Loucy (cell line): Measurements from ENCODE around the gene FNTB.

Experiments
- H2AFZ ChIP-seq: fragments of 200-600 bp; sonication (generic); 2 replicates; pipeline ENCODE4 v1.6.0; 2016; ENCODE audit warnings: antibody characterized with exemption, mild to moderate bottlenecking, low read length, moderate library complexity
- H3F3A ChIP-seq: fragments of 200-600 bp; 2 replicates; pipeline ENCODE4 v1.6.0; 2016; ENCODE audit warnings: antibody characterized with exemption, low read depth, mild to moderate bottlenecking
- H3K27me3 ChIP-seq: fragments of 200-600 bp; sonication (generic); 2 replicates; pipeline ENCODE4 v1.6.1; 2014; ENCODE audit warnings: low read length, mild to moderate bottlenecking; ENCODE audit not compliant: insufficient read depth, poor library complexity, severe bottlenecking
- H3K36me3 ChIP-seq: fragments of 200-600 bp; sonication (generic); 2 replicates; pipeline ENCODE4 v1.6.1; 2016; ENCODE audit warnings: low read length; ENCODE audit not compliant: insufficient read depth
- H3K4me1 ChIP-seq: fragments of 200-600 bp; sonication (generic); 2 replicates; pipeline ENCODE4 v1.5.1; 2014; ENCODE audit warnings: low read length, mild to moderate bottlenecking; ENCODE audit not compliant: insufficient read depth, poor library complexity, severe bottlenecking
- H3K4me2 ChIP-seq: fragments of 200-600 bp; sonication (generic); 2 replicates; pipeline ENCODE4 v1.6.0; 2014; ENCODE audit warnings: antibody characterized with exemption, low read length, low read depth, mild to moderate bottlenecking; ENCODE audit not compliant: poor library complexity, severe bottlenecking
- H3K4me3 ChIP-seq: fragments of 200-600 bp; sonication (generic); 2 replicates; pipeline ENCODE4 v1.5.1; 2014; ENCODE audit warnings: low read length, mild to moderate bottlenecking, mixed read lengths; ENCODE audit not compliant: poor library complexity, severe bottlenecking
- H3K79me2 ChIP-seq: fragments of 200-600 bp; sonication (generic); 2 replicates; pipeline ENCODE4 v1.6.1; 2014; ENCODE audit warnings: low read length; ENCODE audit not compliant: insufficient read depth
- H3K9ac ChIP-seq: fragments of 200-600 bp; sonication (generic); 2 replicates; pipeline ENCODE4 v1.6.0; 2014; ENCODE audit warnings: mild to moderate bottlenecking, low read depth, low read length, moderate library complexity; ENCODE audit not compliant: poor library complexity, severe bottlenecking
- H3K9me2 ChIP-seq: fragments of 200-600 bp; sonication (generic); replicated peaks from 2 replicates; pipeline ENCODE4 v1.6.1; 2016; ENCODE audit warnings: low read depth, low read length, mixed read lengths
- H3K9me3 ChIP-seq: fragments of 200-600 bp; sonication (generic); 2 replicates; pipeline ENCODE4 v1.6.1; 2014; ENCODE audit warnings: mild to moderate bottlenecking, antibody characterized with exemption, low read length, low read depth; ENCODE audit not compliant: insufficient read depth
- H4K20me1 ChIP-seq: fragments of 200-600 bp; sonication (generic); 2 replicates; pipeline ENCODE4 v1.6.0; 2014; ENCODE audit warnings: antibody characterized with exemption, low read length, mild to moderate bottlenecking; ENCODE audit not compliant: insufficient read depth, poor library complexity, severe bottlenecking
- EZH2phosphoT487 ChIP-seq: fragments of 200-600 bp; IDR thresholded peaks from 2 replicates; pipeline ENCODE4 v1.6.1; 2018; ENCODE audit warnings: antibody characterized with exemption, mild to moderate bottlenecking, moderate library complexity, borderline replicate concordance
- TF ChIP-seq, protein P1 (sequence below): fragments of 200-600 bp; sonication (generic); conservative IDR thresholded peaks from 2 replicates; pipeline ENCODE4 v1.5.1; 2014; ENCODE audit warnings: mild to moderate bottlenecking, antibody characterized with exemption, low read length

FNTB gene

DNA sequence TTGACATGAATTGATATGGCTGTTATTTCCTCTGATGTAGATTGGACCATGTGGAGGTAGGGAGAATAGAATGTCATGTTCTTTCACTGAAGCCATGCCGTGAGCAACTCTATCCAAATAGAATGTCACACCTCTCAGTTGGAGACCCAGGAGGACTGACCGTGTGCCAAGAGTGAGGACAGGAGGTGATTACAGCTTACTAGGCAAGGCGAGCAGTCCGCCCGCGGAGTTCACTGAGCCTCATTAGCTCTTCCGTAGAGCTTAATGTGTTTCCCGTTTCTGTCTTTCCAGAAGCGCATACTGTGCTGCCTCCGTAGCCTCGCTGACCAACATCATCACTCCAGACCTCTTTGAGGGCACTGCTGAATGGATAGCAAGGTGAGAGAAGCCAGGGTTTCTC, 45.6 kb downstream of the FNTB start:
- H3K4me1 ChIP-seq = no peaks in the 10 kb centered on the region
- no peaks in the 10 kb centered on the region for H3K9me2 ChIP-seq
- H3K4me3 ChIP-seq = no peak overlapping the region
- no peak overlapping the region for H2AFZ ChIP-seq
- no peak overlapping the region for H3K4me2 ChIP-seq
- H3K27me3 ChIP-seq = no peaks in the 10 kb centered on the region
- TF ChIP-seq, protein P1, sequence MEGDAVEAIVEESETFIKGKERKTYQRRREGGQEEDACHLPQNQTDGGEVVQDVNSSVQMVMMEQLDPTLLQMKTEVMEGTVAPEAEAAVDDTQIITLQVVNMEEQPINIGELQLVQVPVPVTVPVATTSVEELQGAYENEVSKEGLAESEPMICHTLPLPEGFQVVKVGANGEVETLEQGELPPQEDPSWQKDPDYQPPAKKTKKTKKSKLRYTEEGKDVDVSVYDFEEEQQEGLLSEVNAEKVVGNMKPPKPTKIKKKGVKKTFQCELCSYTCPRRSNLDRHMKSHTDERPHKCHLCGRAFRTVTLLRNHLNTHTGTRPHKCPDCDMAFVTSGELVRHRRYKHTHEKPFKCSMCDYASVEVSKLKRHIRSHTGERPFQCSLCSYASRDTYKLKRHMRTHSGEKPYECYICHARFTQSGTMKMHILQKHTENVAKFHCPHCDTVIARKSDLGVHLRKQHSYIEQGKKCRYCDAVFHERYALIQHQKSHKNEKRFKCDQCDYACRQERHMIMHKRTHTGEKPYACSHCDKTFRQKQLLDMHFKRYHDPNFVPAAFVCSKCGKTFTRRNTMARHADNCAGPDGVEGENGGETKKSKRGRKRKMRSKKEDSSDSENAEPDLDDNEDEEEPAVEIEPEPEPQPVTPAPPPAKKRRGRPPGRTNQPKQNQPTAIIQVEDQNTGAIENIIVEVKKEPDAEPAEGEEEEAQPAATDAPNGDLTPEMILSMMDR = no peak
- no peak for TF ChIP-seq EZH2phosphoT487
- H4K20me1 ChIP-seq = no peaks in the 10 kb centered on the region
- no peaks in the 10 kb centered on the region for H3F3A ChIP-seq
- H3K9me3 ChIP-seq = no peaks in the 10 kb centered on the region
- no peaks in the 10 kb centered on the region for H3K79me2 ChIP-seq
- no peak overlapping the region for H3K9ac ChIP-seq
- H3K36me3 ChIP-seq = peaks cover 67% of the 10 kb centered on the region

DNA sequence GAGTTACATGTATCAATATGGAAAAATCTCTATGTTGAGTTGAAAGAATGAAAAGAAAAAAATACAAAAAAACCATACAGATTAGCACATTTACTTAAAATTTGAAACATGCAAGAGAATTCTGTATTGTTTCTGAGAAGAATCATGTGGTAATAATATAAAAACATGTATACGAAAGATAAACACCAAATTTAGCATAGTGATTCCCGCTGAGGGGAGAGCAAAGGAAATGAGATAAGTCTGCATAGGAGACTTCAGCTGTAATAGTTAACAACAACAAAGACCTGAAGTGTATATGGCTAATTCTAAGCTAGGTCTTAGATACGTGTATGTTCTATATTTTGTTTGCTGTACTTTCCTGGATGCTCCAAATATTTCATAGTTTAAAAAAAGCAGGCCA, 46.5 kb downstream of the FNTB start:
- Histone ChIP-seq H3K4me2 (no peak overlapping the region), H3F3A (no peaks in the 10 kb centered on the region), H3K4me1 (no peaks in the 10 kb centered on the region), H3K9me3 (no peaks in the 10 kb centered on the region), H3K9ac (no peak overlapping the region), H3K9me2 (no peaks in the 10 kb centered on the region), H3K36me3 (peaks cover 58% of the 10 kb centered on the region), H3K79me2 (no peaks in the 10 kb centered on the region), H3K4me3 (no peak overlapping the region), H4K20me1 (no peaks in the 10 kb centered on the region), H2AFZ (no peak overlapping the region), H3K27me3 (no peaks in the 10 kb centered on the region)
- TF ChIP-seq, protein P1 = no peak
- no peak for TF ChIP-seq EZH2phosphoT487

- Histone ChIP-seq H3K4me3 (no peak overlapping the region), H3K9me3 (no peaks in the 10 kb centered on the region), H3K36me3 (peaks cover 50% of the 10 kb centered on the region), H2AFZ (no peak overlapping the region), H3K4me2 (no peak overlapping the region), H3K9me2 (no peaks in the 10 kb centered on the region), H3K4me1 (no peaks in the 10 kb centered on the region), H3F3A (no peaks in the 10 kb centered on the region), H3K9ac (no peak overlapping the region), H4K20me1 (no peaks in the 10 kb centered on the region), H3K27me3 (no peaks in the 10 kb centered on the region), H3K79me2 (no peaks in the 10 kb centered on the region)
- TF ChIP-seq EZH2phosphoT487 = no peak
- TF ChIP-seq, protein P1 = no peak
Measured at GRCh38 chr14:65034021-65034420, 47.3 kb downstream of the FNTB start.
